ENCODE data around the gene ICA1.

DNA sequence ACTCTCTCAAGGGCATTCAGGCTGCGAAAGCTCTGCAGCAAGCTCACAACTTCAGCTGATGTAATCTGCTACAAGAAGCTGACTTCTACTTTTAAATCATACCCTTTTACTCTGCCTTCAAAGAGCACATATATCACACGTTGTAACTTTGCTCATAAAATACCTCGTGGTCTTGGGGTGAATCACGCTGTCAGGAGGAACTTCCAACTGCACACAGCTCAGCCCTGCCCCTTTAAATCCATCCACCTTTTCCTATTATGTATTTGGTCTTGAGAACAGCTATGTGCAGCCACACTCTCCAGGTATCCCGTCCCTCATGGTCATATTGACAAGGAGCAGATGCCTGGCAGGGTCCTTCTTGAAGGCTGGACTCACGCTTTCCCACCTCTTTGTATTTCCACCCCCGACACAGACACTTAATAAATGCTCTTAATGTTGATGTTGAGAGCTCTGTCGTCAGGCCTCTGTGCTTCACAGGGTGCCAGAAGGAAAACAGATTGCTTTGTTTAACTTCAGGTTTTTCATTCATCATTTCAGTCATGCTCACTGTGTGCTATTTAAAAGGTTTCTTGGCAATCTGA lies 47.6 kb downstream of the ICA1 start:
- TF ChIP-seq CTCF (IDR thresholded peaks at IDR 0.05) = no peak
- no peak for TF ChIP-seq POLR2AphosphoS5 (IDR thresholded peaks at IDR 0.05)

Measured in breast epithelium (tissue), 3 donors.